IMR-90 (cell line): ENCODE data around the gene MAP3K5.

Experiments
- CEBPB ChIP-seq: IDR thresholded peaks from 2 replicates; pipeline ENCODE4 v1.6.1; 2012; ENCODE audit warnings: low read depth, low read length, improper control_type of control experiment
- CHD1 ChIP-seq: IDR thresholded peaks from 2 replicates; pipeline ENCODE4 v1.6.1; 2012; ENCODE audit warnings: low read depth, low read length, improper control_type of control experiment
- CTCF ChIP-seq: conservative IDR thresholded peaks from 2 replicates; pipeline ENCODE4 v1.5.1; 2012; ENCODE audit warnings: mild to moderate bottlenecking, low read depth, low read length, improper control_type of control experiment
- ELK1 ChIP-seq: fragments of 150-350 bp; IDR thresholded peaks from 2 replicates; pipeline ENCODE4 v1.6.1; 2016; ENCODE audit warnings: low read depth, mild to moderate bottlenecking, low read length, moderate library complexity, borderline replicate concordance
- FOS ChIP-seq: fragments of 150-350 bp; IDR thresholded peaks from 2 replicates; pipeline ENCODE4 v1.6.1; 2016; ENCODE audit warnings: low read depth, low read length
- MXI1 ChIP-seq: IDR thresholded peaks from 2 replicates; pipeline ENCODE4 v1.6.1; 2012; ENCODE audit warnings: low read depth, mild to moderate bottlenecking, low read length, moderate library complexity, borderline replicate concordance
- POLR2A ChIP-seq: IDR thresholded peaks from 2 replicates; pipeline ENCODE4 v1.6.1; 2012; ENCODE audit warnings: mild to moderate bottlenecking, low read depth, low read length
- RAD21 ChIP-seq: IDR thresholded peaks from 2 replicates; pipeline ENCODE4 v1.6.1; 2012; ENCODE audit warnings: low read length, improper control_type of control experiment
- SMC3 ChIP-seq: fragments of 150-350 bp; IDR thresholded peaks from 2 replicates; pipeline ENCODE4 v1.6.1; 2016; ENCODE audit warnings: low read depth, mild to moderate bottlenecking, antibody characterized with exemption, low read length, moderate library complexity
- USF2 ChIP-seq: fragments of 150-350 bp; IDR thresholded peaks from 2 replicates; pipeline ENCODE4 v1.6.1; 2017; ENCODE audit warnings: mild to moderate bottlenecking, antibody characterized with exemption, low read length, low read depth

GRCh38 chr6:136523196-136523595, 269.1 kb downstream of the MAP3K5 start:
- TF ChIP-seq CTCF (no peak), RAD21 (no peak), SMC3 (no peak), USF2 (no peak), CHD1 (no peak), MXI1 (no peak), POLR2A (no peak), FOS (no peak), ELK1 (no peak), CEBPB (no peak)
